ENCODE data around the gene CFAP97D1. TPM values are rescaled to one million over a fixed set of nuclear protein-coding genes. Genes with fewer than 3 reads are reported as not detected.
A peak's percentile ranks its signal among the peaks of the same experiment; 100 is the strongest.

CFAP97D1 gene
- polyA plus RNA-seq, 5 donors: 0.03 to 0.09 (median 0.05) TPM; not detected in 1

GRCh38 chr17:43767713-43768059, 12.5 kb upstream of the CFAP97D1 start:
- no peak for DNase-seq

GRCh38 chr17:43768382-43768781, 11.9 kb upstream of the CFAP97D1 start:
- no peak for DNase-seq

- DNase-seq: no peak
Measured at GRCh38 chr17:43768943-43769342, 11.3 kb upstream of the CFAP97D1 start.

- DNase-seq: no peak
Measured at GRCh38 chr17:43769426-43769825, 10.8 kb upstream of the CFAP97D1 start.

- no peak for DNase-seq
Measured at GRCh38 chr17:43769859-43770258, 10.4 kb upstream of the CFAP97D1 start.

GRCh38 chr17:43770957-43771356, 9.3 kb upstream of the CFAP97D1 start:
- DNase-seq: no peak

GRCh38 chr17:43771463-43771862, 8.8 kb upstream of the CFAP97D1 start:
- no peak for DNase-seq

GRCh38 chr17:43772877-43773648, 7.2 kb upstream of the CFAP97D1 start:
- DNase-seq: no peak

- DNase-seq: no peak
Measured at GRCh38 chr17:43774304-43775250, 5.7 kb upstream of the CFAP97D1 start.

GRCh38 chr17:43778337-43779144, 1.7 kb upstream of the CFAP97D1 start, which contains the start of gene DUSP3:
TSS of gene DUSP3 (minus strand) at chr17:43778977. CDS start at chr17:43778924, 53 bp downstream.
- DNase-seq: peak; percentile 90 to 91

- no peak for DNase-seq
Measured at GRCh38 chr17:43779145-43780125, 800 bp upstream of the CFAP97D1 start.

- no peak for DNase-seq
Measured at GRCh38 chr17:43782913-43783680, 2.9 kb downstream of the CFAP97D1 start.

- DNase-seq: no peak
Measured at GRCh38 chr17:43784068-43784467, 3.8 kb downstream of the CFAP97D1 start.

- DNase-seq: no peak
Measured at GRCh38 chr17:43784628-43785101, 4.4 kb downstream of the CFAP97D1 start.

- DNase-seq: no peak
Measured at GRCh38 chr17:43787728-43788127, 7.5 kb downstream of the CFAP97D1 start.

- DNase-seq: no peak
Measured at GRCh38 chr17:43788540-43788939, 8.3 kb downstream of the CFAP97D1 start.

- no peak for DNase-seq
Measured at GRCh38 chr17:43789482-43789881, 9.2 kb downstream of the CFAP97D1 start.

GRCh38 chr17:43790311-43790940, 10.2 kb downstream of the CFAP97D1 start:
- no peak for DNase-seq

GRCh38 chr17:43791589-43791988, 11.4 kb downstream of the CFAP97D1 start:
- DNase-seq: no peak
